ENCODE results near the gene RGPD5.
"Not testable (repeated sequence)": the region's sequence is repeated elsewhere in the genome, so short reads cannot be mapped to it uniquely, and the experiment has no call there.

The RGPD5 gene

DNA sequence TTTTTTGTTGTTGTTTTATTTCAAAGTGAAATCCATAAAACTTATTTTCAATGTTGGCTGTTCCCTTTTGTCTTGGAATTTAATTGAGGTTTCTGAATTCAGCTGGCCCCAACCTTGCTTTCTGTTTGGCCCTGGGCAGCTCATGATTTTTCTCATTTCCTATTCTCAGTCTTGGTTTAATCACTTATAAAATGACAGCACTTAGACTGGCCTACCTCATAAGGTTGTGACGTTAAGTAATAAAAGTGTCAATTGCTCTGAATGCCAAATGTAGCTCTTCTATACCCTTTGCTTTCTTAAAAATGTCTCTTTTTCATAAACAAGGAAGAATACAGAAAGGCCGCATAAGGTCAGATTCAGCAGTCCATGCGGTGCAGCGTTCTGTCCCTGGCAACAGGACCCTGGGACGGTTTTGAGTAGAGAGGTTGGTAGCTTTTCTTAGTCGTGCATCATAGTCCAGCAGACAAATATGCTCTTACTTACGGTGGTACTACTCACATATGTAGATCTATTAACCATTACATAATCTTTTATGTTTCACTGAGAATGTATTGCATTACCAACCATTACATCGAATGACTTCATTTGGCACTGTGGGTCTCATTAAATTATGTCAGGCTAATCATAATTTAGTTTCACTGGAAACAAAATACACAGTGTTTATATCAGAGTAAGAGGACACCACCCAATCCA is 27.1 kb upstream of the RGPD5 start:
- H3K27ac ChIP-seq (ENCODE audit: low read depth, low read length, poor library complexity, severe bottlenecking); H3K9ac ChIP-seq (ENCODE audit: low read length); H3K4me1 ChIP-seq (ENCODE audit: insufficient read depth, low read length, severe bottlenecking); H3K36me3 ChIP-seq (ENCODE audit: insufficient read depth, low read length); H3K79me2 ChIP-seq (ENCODE audit: insufficient read depth, low read length); H3K4me3 ChIP-seq (ENCODE audit: low read depth, low read length, poor library complexity, severe bottlenecking); H4K20me1 ChIP-seq (ENCODE audit: insufficient read depth, low read length); H3F3A ChIP-seq (ENCODE audit: insufficient read depth, low read length); H3K27me3 ChIP-seq (ENCODE audit: insufficient read depth, low read length); H2AFZ ChIP-seq (ENCODE audit: low read length); H3K9me2 ChIP-seq (ENCODE audit: low read depth, low read length); H3K4me2 ChIP-seq (ENCODE audit: low read length); H3K9me3 ChIP-seq (ENCODE audit: low read length): not testable (repeated sequence)

DNA sequence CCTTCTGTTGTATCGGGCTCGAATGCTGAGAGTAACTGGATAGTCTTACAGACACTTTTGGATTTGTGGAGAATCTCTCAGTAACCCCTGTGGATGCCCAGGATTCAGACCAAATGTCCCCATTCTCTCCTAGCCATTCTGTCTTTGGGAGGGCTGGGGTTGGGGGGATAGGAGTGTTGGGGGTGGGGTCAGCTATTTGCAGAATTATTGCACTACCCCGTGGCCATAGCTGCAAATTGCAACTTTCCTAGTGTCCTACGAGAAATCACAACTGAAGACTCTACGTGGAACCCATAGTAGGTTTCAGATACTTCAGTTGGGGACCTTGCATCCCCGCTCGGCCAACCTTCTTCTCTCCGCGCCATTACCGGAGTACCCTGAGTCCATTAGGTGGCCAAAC is 25.2 kb upstream of the RGPD5 start:
- H3K36me3 ChIP-seq (ENCODE audit: insufficient read depth, low read length); H2AFZ ChIP-seq (ENCODE audit: low read length); H3K9me2 ChIP-seq (ENCODE audit: low read depth, low read length); H3K79me2 ChIP-seq (ENCODE audit: insufficient read depth, low read length); H3K4me2 ChIP-seq (ENCODE audit: low read length); H3K4me3 ChIP-seq (ENCODE audit: low read depth, low read length, poor library complexity, severe bottlenecking); H3K4me1 ChIP-seq (ENCODE audit: insufficient read depth, low read length, severe bottlenecking); H3K27me3 ChIP-seq (ENCODE audit: insufficient read depth, low read length); H3K9ac ChIP-seq (ENCODE audit: low read length); H3F3A ChIP-seq (ENCODE audit: insufficient read depth, low read length); H3K27ac ChIP-seq (ENCODE audit: low read depth, low read length, poor library complexity, severe bottlenecking); H4K20me1 ChIP-seq (ENCODE audit: insufficient read depth, low read length); H3K9me3 ChIP-seq (ENCODE audit: low read length): not testable (repeated sequence)

DNA sequence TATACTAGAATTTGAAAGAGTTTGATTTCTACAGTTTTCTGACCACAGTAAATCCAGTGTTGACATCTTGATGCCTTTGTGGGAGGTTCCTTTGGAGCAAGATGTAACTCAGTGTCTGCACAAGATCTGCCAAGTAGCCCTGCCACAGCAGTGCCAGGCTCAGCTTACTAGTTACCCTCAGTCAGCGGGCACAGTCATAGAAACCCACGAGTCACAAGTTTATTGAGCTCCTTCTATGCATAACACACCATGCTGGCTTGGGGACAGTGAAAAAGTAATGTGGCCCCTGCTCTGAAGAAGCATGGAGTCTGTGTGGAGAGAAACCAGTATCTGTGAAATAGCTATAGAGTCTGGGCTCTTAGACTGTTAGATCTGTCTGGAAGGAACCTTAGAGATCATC is 15.0 kb upstream of the RGPD5 start:
- H3K79me2 ChIP-seq (ENCODE audit: insufficient read depth, low read length); H3K36me3 ChIP-seq (ENCODE audit: insufficient read depth, low read length); H3K4me2 ChIP-seq (ENCODE audit: low read length); H3K9me3 ChIP-seq (ENCODE audit: low read length); H3K9ac ChIP-seq (ENCODE audit: low read length); H3K4me3 ChIP-seq (ENCODE audit: low read depth, low read length, poor library complexity, severe bottlenecking); H3K9me2 ChIP-seq (ENCODE audit: low read depth, low read length); H3K4me1 ChIP-seq (ENCODE audit: insufficient read depth, low read length, severe bottlenecking); H4K20me1 ChIP-seq (ENCODE audit: insufficient read depth, low read length); H2AFZ ChIP-seq (ENCODE audit: low read length); H3K27me3 ChIP-seq (ENCODE audit: insufficient read depth, low read length); H3K27ac ChIP-seq (ENCODE audit: low read depth, low read length, poor library complexity, severe bottlenecking); H3F3A ChIP-seq (ENCODE audit: insufficient read depth, low read length): not testable (repeated sequence)

DNA sequence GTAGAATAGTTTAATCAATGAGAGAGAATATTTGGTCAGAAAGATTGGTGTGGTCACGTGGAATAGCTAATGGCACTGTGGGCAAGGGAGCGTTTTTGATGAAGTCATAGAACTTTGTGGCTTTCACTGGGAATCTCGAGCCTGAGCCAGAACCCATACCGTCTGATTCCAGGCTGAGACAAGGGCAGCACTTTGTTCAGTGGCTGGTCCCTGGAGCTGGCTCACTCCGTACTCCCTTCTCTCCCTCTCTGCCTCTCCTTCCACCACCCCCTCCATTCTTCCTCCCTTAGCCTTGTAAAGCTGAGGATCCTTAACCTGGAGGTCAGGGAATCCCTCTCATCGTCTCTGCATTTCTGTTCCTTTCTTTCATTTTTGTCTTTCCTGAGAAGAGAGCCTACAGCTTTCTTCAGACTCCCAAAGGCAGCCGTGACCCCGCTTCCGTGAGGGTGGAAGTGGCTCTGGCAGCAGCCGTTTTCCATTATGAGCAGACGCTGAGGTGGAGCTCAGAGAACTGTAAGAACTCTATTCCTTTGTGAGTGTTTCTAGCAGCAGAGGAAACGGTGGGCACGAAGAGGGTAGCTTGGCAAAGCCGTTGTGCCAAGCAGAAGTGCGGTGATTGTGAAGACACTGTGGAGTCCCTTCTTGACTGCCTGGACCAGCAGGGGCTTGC is 12.8 kb upstream of the RGPD5 start:
- not testable (repeated sequence) for H3K36me3 ChIP-seq (ENCODE audit: insufficient read depth, low read length); H3K27ac ChIP-seq (ENCODE audit: low read depth, low read length, poor library complexity, severe bottlenecking); H3F3A ChIP-seq (ENCODE audit: insufficient read depth, low read length); H3K27me3 ChIP-seq (ENCODE audit: insufficient read depth, low read length); H3K9ac ChIP-seq (ENCODE audit: low read length); H3K79me2 ChIP-seq (ENCODE audit: insufficient read depth, low read length); H4K20me1 ChIP-seq (ENCODE audit: insufficient read depth, low read length); H3K4me2 ChIP-seq (ENCODE audit: low read length); H3K9me3 ChIP-seq (ENCODE audit: low read length); H2AFZ ChIP-seq (ENCODE audit: low read length); H3K9me2 ChIP-seq (ENCODE audit: low read depth, low read length); H3K4me3 ChIP-seq (ENCODE audit: low read depth, low read length, poor library complexity, severe bottlenecking); H3K4me1 ChIP-seq (ENCODE audit: insufficient read depth, low read length, severe bottlenecking)

DNA sequence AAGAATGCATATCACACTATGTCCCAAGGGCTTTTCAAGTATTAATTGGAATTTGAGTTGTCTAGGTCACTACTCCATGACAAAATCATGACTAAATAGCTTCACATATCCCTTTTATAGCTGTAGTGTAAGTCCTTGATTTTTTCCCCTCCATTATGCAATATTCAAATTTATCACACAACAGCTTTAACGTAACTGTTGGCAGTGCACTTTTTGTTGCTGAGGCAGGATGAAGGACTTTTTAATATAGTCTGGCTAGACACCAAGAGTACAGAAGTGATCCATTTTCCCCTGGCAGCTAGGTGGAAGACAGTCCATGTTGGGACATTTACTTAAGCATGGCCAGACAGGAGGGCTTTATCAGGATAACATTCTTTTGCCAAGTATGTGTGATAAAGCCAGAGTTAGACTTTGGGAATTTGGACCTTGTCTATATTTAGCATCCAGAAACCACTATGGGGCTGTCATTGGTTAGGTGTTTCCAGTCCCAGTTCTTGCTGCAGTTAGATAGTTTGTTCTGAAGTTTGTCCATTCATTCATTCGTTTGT is 11.6 kb upstream of the RGPD5 start:
- H4K20me1 ChIP-seq (ENCODE audit: insufficient read depth, low read length); H3K4me1 ChIP-seq (ENCODE audit: insufficient read depth, low read length, severe bottlenecking); H2AFZ ChIP-seq (ENCODE audit: low read length); H3K36me3 ChIP-seq (ENCODE audit: insufficient read depth, low read length); H3K27me3 ChIP-seq (ENCODE audit: insufficient read depth, low read length); H3K9ac ChIP-seq (ENCODE audit: low read length); H3K79me2 ChIP-seq (ENCODE audit: insufficient read depth, low read length); H3K27ac ChIP-seq (ENCODE audit: low read depth, low read length, poor library complexity, severe bottlenecking); H3K4me2 ChIP-seq (ENCODE audit: low read length); H3F3A ChIP-seq (ENCODE audit: insufficient read depth, low read length); H3K9me3 ChIP-seq (ENCODE audit: low read length); H3K4me3 ChIP-seq (ENCODE audit: low read depth, low read length, poor library complexity, severe bottlenecking); H3K9me2 ChIP-seq (ENCODE audit: low read depth, low read length): not testable (repeated sequence)

DNA sequence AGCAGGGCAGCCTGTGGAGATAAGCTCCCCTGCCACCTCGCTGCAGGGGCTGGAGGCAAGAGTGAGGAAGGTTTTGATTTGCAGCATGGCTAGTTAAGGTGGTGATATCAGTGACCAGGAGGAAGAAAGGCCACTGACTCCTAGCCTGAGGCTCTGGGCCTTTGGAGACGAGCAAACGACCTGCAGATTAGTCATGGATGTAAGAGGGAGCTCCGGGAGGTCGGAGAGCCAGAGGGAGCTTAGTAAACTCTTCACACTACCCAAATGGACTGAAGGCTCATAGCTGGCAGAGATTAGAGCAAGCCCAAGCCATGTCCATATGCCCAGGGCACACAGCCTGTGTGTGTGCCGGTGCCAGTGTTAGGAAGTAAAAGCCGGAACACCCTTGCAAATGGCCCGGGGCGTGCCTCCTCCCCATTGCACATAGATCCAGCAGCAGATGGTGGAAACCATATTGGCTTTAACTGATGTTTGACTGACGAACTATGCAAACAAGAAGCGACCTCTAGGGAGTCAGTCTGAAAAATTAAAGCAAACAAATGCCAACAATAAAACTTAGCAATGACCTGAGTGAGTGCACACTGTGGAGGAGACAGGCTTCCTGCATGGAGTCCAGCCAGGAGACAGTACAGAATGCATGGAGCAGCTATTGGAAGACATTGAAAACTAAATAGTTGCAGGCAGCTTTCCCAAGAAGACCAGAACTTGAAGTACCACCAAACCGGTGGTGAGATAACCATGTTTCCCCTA is 2.4 kb upstream of the RGPD5 start:
- H3K27me3 ChIP-seq (ENCODE audit: insufficient read depth, low read length); H3K9me2 ChIP-seq (ENCODE audit: low read depth, low read length); H3K4me2 ChIP-seq (ENCODE audit: low read length); H3K36me3 ChIP-seq (ENCODE audit: insufficient read depth, low read length); H3K9ac ChIP-seq (ENCODE audit: low read length); H3K4me1 ChIP-seq (ENCODE audit: insufficient read depth, low read length, severe bottlenecking); H3K9me3 ChIP-seq (ENCODE audit: low read length); H3K4me3 ChIP-seq (ENCODE audit: low read depth, low read length, poor library complexity, severe bottlenecking); H3K27ac ChIP-seq (ENCODE audit: low read depth, low read length, poor library complexity, severe bottlenecking); H2AFZ ChIP-seq (ENCODE audit: low read length); H4K20me1 ChIP-seq (ENCODE audit: insufficient read depth, low read length); H3F3A ChIP-seq (ENCODE audit: insufficient read depth, low read length); H3K79me2 ChIP-seq (ENCODE audit: insufficient read depth, low read length): not testable (repeated sequence)

DNA sequence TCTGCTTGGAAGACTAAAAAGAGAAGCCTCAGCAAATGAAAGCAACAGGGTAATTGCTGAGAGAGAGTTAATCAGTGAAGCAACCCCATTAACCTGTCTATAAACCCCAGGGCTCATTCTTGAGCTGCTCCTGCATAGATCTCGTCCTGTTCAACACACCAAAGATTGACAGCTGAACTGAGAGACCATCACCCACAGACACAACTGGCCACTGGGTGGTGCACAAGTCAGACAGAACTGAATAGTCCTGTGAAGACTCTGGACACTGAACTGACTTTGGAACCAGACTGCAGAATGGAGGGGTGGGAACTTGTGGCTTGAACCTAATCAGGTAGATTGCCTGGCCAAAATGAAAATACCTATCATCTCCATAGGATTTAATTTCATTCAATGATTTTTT is 1.4 kb upstream of the RGPD5 start:
- H3K9me2 ChIP-seq (ENCODE audit: low read depth, low read length); H3K36me3 ChIP-seq (ENCODE audit: insufficient read depth, low read length); H2AFZ ChIP-seq (ENCODE audit: low read length); H4K20me1 ChIP-seq (ENCODE audit: insufficient read depth, low read length); H3K27ac ChIP-seq (ENCODE audit: low read depth, low read length, poor library complexity, severe bottlenecking); H3K9ac ChIP-seq (ENCODE audit: low read length); H3F3A ChIP-seq (ENCODE audit: insufficient read depth, low read length); H3K4me1 ChIP-seq (ENCODE audit: insufficient read depth, low read length, severe bottlenecking); H3K4me3 ChIP-seq (ENCODE audit: low read depth, low read length, poor library complexity, severe bottlenecking); H3K9me3 ChIP-seq (ENCODE audit: low read length); H3K79me2 ChIP-seq (ENCODE audit: insufficient read depth, low read length); H3K4me2 ChIP-seq (ENCODE audit: low read length); H3K27me3 ChIP-seq (ENCODE audit: insufficient read depth, low read length): not testable (repeated sequence)
